ENCODE results near the gene TRIM39.

TRIM39 gene

DNA sequence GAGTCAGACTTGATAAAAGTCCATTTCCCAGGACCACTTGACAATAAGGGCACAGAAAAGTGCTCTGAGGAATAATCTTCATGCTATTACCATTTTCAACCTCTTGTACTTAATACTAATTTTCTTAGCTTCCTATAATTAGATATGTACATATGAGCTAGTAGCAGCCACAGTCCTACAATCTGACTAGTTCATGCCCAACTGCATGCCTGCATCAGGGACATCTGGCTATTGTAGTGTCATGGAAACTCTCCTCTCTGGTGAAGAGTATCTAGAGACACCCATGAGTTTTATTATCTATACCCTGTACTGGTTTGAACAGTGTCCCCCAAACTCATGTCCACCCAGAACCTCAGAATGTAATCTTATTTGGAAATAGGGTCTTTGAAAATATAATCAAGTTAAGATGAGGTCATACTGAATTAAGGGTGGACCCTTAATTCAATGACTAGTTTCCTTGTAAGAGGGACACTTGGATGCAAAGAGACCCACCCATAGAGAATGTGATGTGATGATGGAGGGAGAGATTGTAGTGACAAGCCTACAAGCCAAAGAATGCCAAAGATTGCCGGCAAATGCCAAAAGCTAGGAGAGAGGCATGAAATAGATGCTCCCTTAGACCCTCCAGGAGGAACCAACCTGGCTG, 13.9 kb upstream of the TRIM39 start:
- H3K4me3 ChIP-seq (ENCODE audit: low read length in 2 of 2), result no peak overlapping the region
- H3K9me3 ChIP-seq (ENCODE audit: control insufficient read depth in 2 of 2, low read length in 2 of 2), result no peaks in the 10 kb centered on the region
- H3K36me3 ChIP-seq (ENCODE audit: control insufficient read depth in 2 of 2, insufficient read depth in 2 of 2, low read length in 2 of 2), result peaks cover 8 to 20% of the 10 kb centered on the region in 2 donors
- H3K4me1 ChIP-seq (ENCODE audit: control insufficient read depth in 2 of 2, insufficient read depth in 2 of 2, low read length in 2 of 2), result peaks cover 0 to under 1% of the 10 kb centered on the region in 2 donors
- no peak overlapping the region for H3K27ac ChIP-seq (ENCODE audit: low read depth in 2 of 2, low read length in 2 of 2)
- H3K27me3 ChIP-seq (ENCODE audit: control insufficient read depth in 2 of 2, insufficient read depth in 2 of 2, low read length in 2 of 2), result no peaks in the 10 kb centered on the region
- H3K9ac ChIP-seq (ENCODE audit: low read depth in 1 of 2, low read length in 2 of 2), result no peak overlapping the region

DNA sequence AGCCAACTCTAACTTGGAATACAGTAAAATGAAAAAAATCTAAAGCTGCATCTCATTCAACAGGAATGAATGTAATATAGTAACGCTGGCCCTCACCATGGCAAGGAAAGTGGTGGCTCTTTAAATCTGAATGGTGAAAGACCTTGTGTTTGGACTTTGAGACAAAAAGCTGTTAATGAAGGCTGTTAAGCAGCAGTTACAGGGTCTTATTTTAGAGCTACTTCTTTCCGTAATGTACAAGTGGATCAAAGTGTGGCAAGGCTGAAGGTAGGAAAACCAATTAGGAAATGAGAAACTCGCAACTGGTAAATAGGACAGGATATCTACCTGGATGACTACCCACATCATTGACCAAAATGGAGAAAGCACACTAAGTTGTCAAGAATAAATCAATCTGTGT, 11.6 kb upstream of the TRIM39 start:
- peaks cover 8 to 16% of the 10 kb centered on the region in 2 donors for H3K36me3 ChIP-seq (ENCODE audit: control insufficient read depth in 2 of 2, insufficient read depth in 2 of 2, low read length in 2 of 2)
- no peaks in the 10 kb centered on the region for H3K27me3 ChIP-seq (ENCODE audit: control insufficient read depth in 2 of 2, insufficient read depth in 2 of 2, low read length in 2 of 2)
- no peak overlapping the region for H3K4me3 ChIP-seq (ENCODE audit: low read length in 2 of 2)
- H3K27ac ChIP-seq (ENCODE audit: low read depth in 2 of 2, low read length in 2 of 2), result no peak overlapping the region
- H3K4me1 ChIP-seq (ENCODE audit: control insufficient read depth in 2 of 2, insufficient read depth in 2 of 2, low read length in 2 of 2), result peaks cover 0 to 3% of the 10 kb centered on the region in 2 donors
- no peaks in the 10 kb centered on the region for H3K9me3 ChIP-seq (ENCODE audit: control insufficient read depth in 2 of 2, low read length in 2 of 2)
- no peak overlapping the region for H3K9ac ChIP-seq (ENCODE audit: low read depth in 1 of 2, low read length in 2 of 2)

DNA sequence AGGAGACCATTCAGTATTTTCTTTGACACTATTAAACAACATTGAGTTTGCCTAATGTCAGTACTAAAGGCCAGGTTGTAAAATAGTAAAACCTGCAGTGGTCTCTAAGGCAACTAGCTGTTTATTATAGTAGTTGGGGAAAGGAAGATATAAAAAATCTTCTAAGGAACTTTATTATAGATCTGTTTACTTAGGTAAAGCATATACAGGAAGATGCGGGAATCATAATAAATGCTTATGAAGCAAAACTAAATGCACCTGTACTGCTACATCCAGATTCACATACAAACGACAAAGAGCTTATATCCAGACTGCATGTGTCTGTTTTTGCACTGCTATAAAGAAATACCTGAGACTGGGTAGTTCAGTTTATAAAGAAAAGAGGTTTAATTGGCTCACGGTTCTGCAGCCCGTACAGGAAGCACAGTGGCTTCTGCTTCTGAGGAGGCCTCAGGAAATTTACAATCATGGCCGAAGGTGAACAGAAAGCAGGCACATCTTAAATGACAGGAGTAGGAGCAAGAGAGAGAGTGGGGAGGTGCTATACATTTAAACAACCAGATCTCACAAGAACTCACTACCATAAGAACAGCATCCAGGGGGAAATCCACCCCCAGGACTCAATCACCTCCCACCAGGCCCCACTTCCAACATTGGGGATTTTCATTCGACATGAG, 8.7 kb upstream of the TRIM39 start:
- no peaks in the 10 kb centered on the region for H3K27me3 ChIP-seq (ENCODE audit: control insufficient read depth in 2 of 2, insufficient read depth in 2 of 2, low read length in 2 of 2)
- H3K36me3 ChIP-seq (ENCODE audit: control insufficient read depth in 2 of 2, insufficient read depth in 2 of 2, low read length in 2 of 2), result peaks cover 3 to 18% of the 10 kb centered on the region in 2 donors
- H3K4me1 ChIP-seq (ENCODE audit: control insufficient read depth in 2 of 2, insufficient read depth in 2 of 2, low read length in 2 of 2), result peaks cover 0 to 3% of the 10 kb centered on the region in 2 donors
- no peak overlapping the region for H3K9ac ChIP-seq (ENCODE audit: low read depth in 1 of 2, low read length in 2 of 2)
- H3K9me3 ChIP-seq (ENCODE audit: control insufficient read depth in 2 of 2, low read length in 2 of 2), result no peaks in the 10 kb centered on the region
- H3K27ac ChIP-seq (ENCODE audit: low read depth in 2 of 2, low read length in 2 of 2), result no peak overlapping the region
- H3K4me3 ChIP-seq (ENCODE audit: low read length in 2 of 2), result no peak overlapping the region

GRCh38 chr6:30319146-30319835, 7.4 kb upstream of the TRIM39 start:
- no peaks in the 10 kb centered on the region for H3K9me3 ChIP-seq (ENCODE audit: control insufficient read depth in 2 of 2, low read length in 2 of 2)

DNA sequence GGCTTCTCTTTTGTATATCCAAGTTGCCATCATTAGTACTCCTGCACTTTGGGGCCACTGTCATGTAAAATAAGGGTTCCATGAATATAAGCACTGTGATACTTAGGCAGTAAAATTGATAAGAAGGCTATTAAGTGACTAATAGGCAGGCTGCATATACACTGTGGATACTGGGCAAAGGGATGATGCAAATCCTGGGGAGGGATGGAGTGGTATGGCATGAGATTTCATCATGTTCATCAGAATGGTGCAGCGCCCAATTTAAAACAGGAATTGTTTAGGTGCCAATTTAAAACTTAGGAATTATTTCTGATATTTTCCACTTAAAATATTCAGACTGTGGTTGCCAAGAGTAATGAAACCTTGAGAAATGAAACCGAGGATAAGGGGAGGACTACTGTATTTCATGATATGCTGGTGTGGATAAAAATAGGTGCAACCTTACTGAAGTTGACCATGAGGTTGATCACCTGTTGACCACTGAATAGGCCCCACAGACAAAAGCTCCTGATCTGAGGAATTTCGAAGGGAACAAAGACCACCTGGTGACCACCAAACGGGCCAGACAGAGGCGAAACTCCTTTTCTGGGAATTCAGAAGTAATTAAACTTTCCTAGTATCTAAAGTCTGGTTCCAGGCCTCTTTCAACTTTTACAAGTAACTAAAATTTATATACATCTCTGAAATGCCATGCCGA, 4.9 kb upstream of the TRIM39 start:
- no peak overlapping the region for H3K4me3 ChIP-seq (ENCODE audit: low read length in 2 of 2)
- H3K27ac ChIP-seq (ENCODE audit: low read depth in 2 of 2, low read length in 2 of 2), result no peak overlapping the region
- peaks cover 10 to 16% of the 10 kb centered on the region in 2 donors for H3K4me1 ChIP-seq (ENCODE audit: control insufficient read depth in 2 of 2, insufficient read depth in 2 of 2, low read length in 2 of 2)
- H3K36me3 ChIP-seq (ENCODE audit: control insufficient read depth in 2 of 2, insufficient read depth in 2 of 2, low read length in 2 of 2), result peaks cover 0 to 3% of the 10 kb centered on the region in 2 donors
- no peaks in the 10 kb centered on the region for H3K27me3 ChIP-seq (ENCODE audit: control insufficient read depth in 2 of 2, insufficient read depth in 2 of 2, low read length in 2 of 2)
- no peak overlapping the region for H3K9ac ChIP-seq (ENCODE audit: low read depth in 1 of 2, low read length in 2 of 2)
- no peaks in the 10 kb centered on the region for H3K9me3 ChIP-seq (ENCODE audit: control insufficient read depth in 2 of 2, low read length in 2 of 2)

More at GRCh38 chr6:30319146-30319835, 7.4 kb upstream of the TRIM39 start:
- Histone ChIP-seq H3K4me1 (ENCODE audit: control insufficient read depth in 2 of 2, insufficient read depth in 2 of 2, low read length in 2 of 2) (peaks cover 0 to 3% of the 10 kb centered on the region in 2 donors), H3K27me3 (ENCODE audit: control insufficient read depth in 2 of 2, insufficient read depth in 2 of 2, low read length in 2 of 2) (no peaks in the 10 kb centered on the region), H3K27ac (ENCODE audit: low read depth in 2 of 2, low read length in 2 of 2) (no peak overlapping the region), H3K36me3 (ENCODE audit: control insufficient read depth in 2 of 2, insufficient read depth in 2 of 2, low read length in 2 of 2) (peaks cover 0 to 11% of the 10 kb centered on the region in 2 donors), H3K4me3 (ENCODE audit: low read length in 2 of 2) (no peak overlapping the region), H3K9ac (ENCODE audit: low read depth in 1 of 2, low read length in 2 of 2) (no peak overlapping the region)

GRCh38 chr6:30322527-30323501, 3.9 kb upstream of the TRIM39 start:
- Histone ChIP-seq H3K4me1 (ENCODE audit: control insufficient read depth in 2 of 2, insufficient read depth in 2 of 2, low read length in 2 of 2) (peaks cover 16 to 22% of the 10 kb centered on the region in 2 donors), H3K36me3 (ENCODE audit: control insufficient read depth in 2 of 2, insufficient read depth in 2 of 2, low read length in 2 of 2) (peaks cover 0 to 3% of the 10 kb centered on the region in 2 donors), H3K27ac (ENCODE audit: low read depth in 2 of 2, low read length in 2 of 2) (no peak overlapping the region), H3K9ac (ENCODE audit: low read depth in 1 of 2, low read length in 2 of 2) (no peak overlapping the region), H3K4me3 (ENCODE audit: low read length in 2 of 2) (no peak overlapping the region), H3K9me3 (ENCODE audit: control insufficient read depth in 2 of 2, low read length in 2 of 2) (no peaks in the 10 kb centered on the region), H3K27me3 (ENCODE audit: control insufficient read depth in 2 of 2, insufficient read depth in 2 of 2, low read length in 2 of 2) (no peaks in the 10 kb centered on the region)

DNA sequence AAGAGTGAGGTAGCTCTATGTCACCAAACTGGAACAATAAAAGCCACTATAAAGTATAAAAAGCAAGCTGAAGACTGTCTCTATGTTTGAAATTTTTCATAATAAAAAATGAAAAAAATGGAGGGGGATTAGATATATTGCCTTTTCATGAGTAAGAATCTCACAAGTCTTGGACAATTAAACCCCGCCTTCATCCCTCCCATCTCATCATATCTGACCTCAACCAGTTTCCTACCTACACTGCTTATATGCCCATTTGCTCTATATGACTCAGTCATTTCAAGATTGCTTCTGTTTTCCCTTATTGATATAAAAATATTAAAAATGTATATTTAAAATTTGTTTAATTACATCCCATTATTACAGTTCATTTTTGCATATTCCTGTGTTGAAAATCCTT, 2.9 kb upstream of the TRIM39 start:
- no peaks in the 10 kb centered on the region for H3K9me3 ChIP-seq (ENCODE audit: control insufficient read depth in 2 of 2, low read length in 2 of 2)
- H3K9ac ChIP-seq (ENCODE audit: low read depth in 1 of 2, low read length in 2 of 2), result no peak overlapping the region
- peaks cover 15 to 22% of the 10 kb centered on the region in 2 donors for H3K4me1 ChIP-seq (ENCODE audit: control insufficient read depth in 2 of 2, insufficient read depth in 2 of 2, low read length in 2 of 2)
- H3K36me3 ChIP-seq (ENCODE audit: control insufficient read depth in 2 of 2, insufficient read depth in 2 of 2, low read length in 2 of 2), result peaks cover 0 to 3% of the 10 kb centered on the region in 2 donors
- no peak overlapping the region for H3K27ac ChIP-seq (ENCODE audit: low read depth in 2 of 2, low read length in 2 of 2)
- H3K27me3 ChIP-seq (ENCODE audit: control insufficient read depth in 2 of 2, insufficient read depth in 2 of 2, low read length in 2 of 2), result no peaks in the 10 kb centered on the region
- no peak overlapping the region for H3K4me3 ChIP-seq (ENCODE audit: low read length in 2 of 2)

GRCh38 chr6:30325150-30325872, 1.4 kb upstream of the TRIM39 start:
- H3K9ac ChIP-seq (ENCODE audit: low read depth in 1 of 2, low read length in 2 of 2), result peak overlapping the region; percentile 92 to 95
- H3K9me3 ChIP-seq (ENCODE audit: control insufficient read depth in 2 of 2, low read length in 2 of 2), result no peaks in the 10 kb centered on the region
- peaks cover 15 to 22% of the 10 kb centered on the region in 2 donors for H3K4me1 ChIP-seq (ENCODE audit: control insufficient read depth in 2 of 2, insufficient read depth in 2 of 2, low read length in 2 of 2)
- H3K36me3 ChIP-seq (ENCODE audit: control insufficient read depth in 2 of 2, insufficient read depth in 2 of 2, low read length in 2 of 2), result peaks cover 4 to 12% of the 10 kb centered on the region in 2 donors
- peak overlapping the region; percentile 94 to 97 for H3K27ac ChIP-seq (ENCODE audit: low read depth in 2 of 2, low read length in 2 of 2)
- no peaks in the 10 kb centered on the region for H3K27me3 ChIP-seq (ENCODE audit: control insufficient read depth in 2 of 2, insufficient read depth in 2 of 2, low read length in 2 of 2)
- peak overlapping the region; percentile 98 to 99 for H3K4me3 ChIP-seq (ENCODE audit: low read length in 2 of 2)
